BJ (cell line): ENCODE results near the gene AVEN. TPM values are rescaled to one million over a fixed set of nuclear protein-coding genes. Genes with fewer than 3 reads are reported as not detected.
"Not testable (repeated sequence)": the region's sequence is repeated elsewhere in the genome, so short reads cannot be mapped to it uniquely, and the experiment has no call there.

Experiments
- CTCF ChIA-PET: fragments of 350-600 bp; formaldehyde crosslinking; extraction: SDS; loops from one replicate; lab custom pipeline; 2021; ENCODE audit warnings: antibody characterized with exemption, inconsistent platforms; lab: Yijun Ruan, JAX
- POLR2A ChIA-PET: fragments of 300-600 bp; sonication (Branson Sonifier 250); formaldehyde crosslinking; extraction: SDS; loops from one replicate; lab custom pipeline; 2021; ENCODE audit warnings: antibody characterized with exemption; lab: Charles Lee
- DNase-seq: peaks from one replicate; pipeline ENCODE4 v3.0.0-alpha.2; 2011; ENCODE audit warnings: low read depth
- H3K27me3 ChIP-seq: 2 replicates; pipeline ENCODE4 v1.6.0; 2011; ENCODE audit warnings: low read length; ENCODE audit not compliant: control insufficient read depth, insufficient read depth
- H3K36me3 ChIP-seq: 2 replicates; pipeline ENCODE4 v1.5.1; 2011; ENCODE audit warnings: low read length; ENCODE audit not compliant: control insufficient read depth, insufficient read depth
- H3K4me3 ChIP-seq: 2 replicates; pipeline ENCODE4 v1.5.1; 2011; ENCODE audit warnings: low read depth, mild to moderate bottlenecking, control low read depth, low read length
- polyA plus RNA-seq: library from polyadenylated mRNA; depleted of rRNA; stranded (reverse); fragments of >200 nt; gene quantifications from 2 replicates; pipeline ENCODE4 v1.2.3, GENCODE V29; 2011
- TF ChIP-seq, protein P1 (sequence below): IDR thresholded peaks from 2 replicates; pipeline ENCODE4 v1.5.1; 2011; ENCODE audit warnings: low read depth, mild to moderate bottlenecking, control low read depth, inconsistent platforms, low read length, moderate library complexity; ENCODE audit not compliant: insufficient read depth

The AVEN gene
- polyA plus RNA-seq, 1 experiment: 17.6 TPM

GRCh38 chr15:34054081-34054707 lies 15.2 kb upstream of the AVEN start:
- ChIA-PET CTCF (no interaction called here), POLR2A (no interaction called here)
- H3K27me3 ChIP-seq: no peaks in the 10 kb centered on the region
- TF ChIP-seq, protein P1, sequence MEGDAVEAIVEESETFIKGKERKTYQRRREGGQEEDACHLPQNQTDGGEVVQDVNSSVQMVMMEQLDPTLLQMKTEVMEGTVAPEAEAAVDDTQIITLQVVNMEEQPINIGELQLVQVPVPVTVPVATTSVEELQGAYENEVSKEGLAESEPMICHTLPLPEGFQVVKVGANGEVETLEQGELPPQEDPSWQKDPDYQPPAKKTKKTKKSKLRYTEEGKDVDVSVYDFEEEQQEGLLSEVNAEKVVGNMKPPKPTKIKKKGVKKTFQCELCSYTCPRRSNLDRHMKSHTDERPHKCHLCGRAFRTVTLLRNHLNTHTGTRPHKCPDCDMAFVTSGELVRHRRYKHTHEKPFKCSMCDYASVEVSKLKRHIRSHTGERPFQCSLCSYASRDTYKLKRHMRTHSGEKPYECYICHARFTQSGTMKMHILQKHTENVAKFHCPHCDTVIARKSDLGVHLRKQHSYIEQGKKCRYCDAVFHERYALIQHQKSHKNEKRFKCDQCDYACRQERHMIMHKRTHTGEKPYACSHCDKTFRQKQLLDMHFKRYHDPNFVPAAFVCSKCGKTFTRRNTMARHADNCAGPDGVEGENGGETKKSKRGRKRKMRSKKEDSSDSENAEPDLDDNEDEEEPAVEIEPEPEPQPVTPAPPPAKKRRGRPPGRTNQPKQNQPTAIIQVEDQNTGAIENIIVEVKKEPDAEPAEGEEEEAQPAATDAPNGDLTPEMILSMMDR: no peak
- no peak overlapping the region for H3K4me3 ChIP-seq
- H3K36me3 ChIP-seq: no peaks in the 10 kb centered on the region
- no peak for DNase-seq

DNA sequence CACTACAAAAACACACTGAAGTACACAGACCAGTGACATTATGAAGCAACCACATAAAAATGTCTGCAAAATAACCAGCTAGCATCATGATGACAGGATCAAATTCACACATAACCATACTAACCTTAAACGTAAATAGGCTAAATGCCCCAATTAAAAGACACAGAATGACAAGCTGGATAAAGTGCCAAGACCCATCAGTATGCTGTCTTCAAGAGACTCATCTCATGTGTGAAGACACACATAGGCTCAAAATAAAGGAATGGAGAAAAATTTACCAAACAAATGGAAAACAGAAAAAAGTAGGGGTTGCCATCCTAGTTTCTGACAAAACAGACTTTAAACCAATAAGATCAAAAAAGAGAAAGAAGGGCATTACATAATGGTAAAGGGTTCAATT lies 11.4 kb upstream of the AVEN start:
- DNase-seq, POLR2A ChIA-PET, H3K4me3 ChIP-seq, H3K36me3 ChIP-seq, H3K27me3 ChIP-seq: not testable (repeated sequence)
- CTCF ChIA-PET: interaction anchor here (0.9 to 1.2 kb wide), 2 partner anchors 9 to 11 kb away, joined by 3 read pairs; no protein-coding TSS in a partner anchor

DNA sequence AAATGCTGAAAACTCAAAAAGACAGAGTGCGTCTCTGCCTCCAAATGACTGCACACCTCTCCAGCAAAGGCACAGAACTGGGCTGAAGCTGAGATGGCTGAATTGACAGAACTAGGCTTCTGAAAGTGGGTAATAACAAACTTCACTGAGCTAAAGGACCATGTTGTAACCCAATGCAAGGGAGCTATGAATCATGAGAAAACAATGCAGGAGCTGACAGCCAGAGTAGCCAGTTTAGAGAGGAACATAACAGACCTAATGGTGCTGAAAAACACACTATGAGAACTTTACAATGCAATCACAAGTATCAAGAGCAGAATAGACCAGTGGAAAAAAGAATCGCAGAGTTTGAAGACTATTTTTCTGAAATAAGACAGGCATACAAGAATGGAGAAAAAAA lies 10.1 kb upstream of the AVEN start:
- CTCF ChIA-PET: no interaction called here
- Histone ChIP-seq H3K27me3 (no peaks in the 10 kb centered on the region), H3K36me3 (no peaks in the 10 kb centered on the region), H3K4me3 (no peak overlapping the region)
- POLR2A ChIA-PET: interaction anchor here (0.6 kb wide), 1 partner anchor 11 kb away, joined by 4 read pairs; no protein-coding TSS in a partner anchor
- TF ChIP-seq, protein P1: no peak
- DNase-seq: no peak

DNA sequence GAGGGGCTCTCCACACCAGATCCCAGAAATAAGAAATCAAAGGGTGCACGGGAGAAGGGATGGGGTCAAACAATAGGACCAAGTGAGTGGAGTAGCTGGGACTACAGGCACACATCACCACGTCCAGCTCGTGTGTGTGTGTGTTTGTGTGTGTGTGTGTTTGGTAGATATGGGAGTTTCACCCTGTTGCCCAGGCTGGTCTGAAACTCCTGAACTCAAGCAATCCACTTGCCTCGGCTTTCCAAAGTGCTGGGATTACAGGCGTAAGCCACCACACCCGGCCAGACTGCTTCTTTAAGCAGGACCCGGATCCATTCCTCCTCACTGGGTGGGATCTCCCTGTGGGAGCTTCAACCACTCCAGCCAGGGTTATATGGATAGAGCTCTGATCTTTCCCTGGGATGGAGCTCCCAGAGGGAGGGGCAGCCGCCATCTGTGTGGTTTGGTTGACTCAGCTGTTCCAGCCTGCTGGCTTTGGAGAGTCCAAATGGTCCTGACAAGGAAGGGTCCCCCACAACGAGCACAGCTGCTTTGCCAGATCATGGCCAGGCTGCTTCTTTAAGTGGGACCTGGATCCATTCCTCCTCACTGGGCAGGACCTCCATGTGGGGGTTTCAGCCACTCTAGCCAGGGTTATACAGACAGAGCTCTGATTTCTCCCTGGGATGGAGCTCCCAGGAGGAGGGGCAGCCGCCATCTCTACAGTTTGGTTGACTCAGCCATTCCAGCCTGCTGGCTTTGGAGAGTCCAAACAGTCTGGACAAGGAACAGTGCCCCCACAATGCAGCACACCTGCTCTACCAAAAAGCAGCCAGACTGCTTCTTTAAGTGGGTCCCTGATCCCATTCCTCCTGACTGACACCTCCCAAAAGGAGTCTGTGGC lies 9.1 kb upstream of the AVEN start:
- H3K4me3 ChIP-seq: no peak overlapping the region

DNA sequence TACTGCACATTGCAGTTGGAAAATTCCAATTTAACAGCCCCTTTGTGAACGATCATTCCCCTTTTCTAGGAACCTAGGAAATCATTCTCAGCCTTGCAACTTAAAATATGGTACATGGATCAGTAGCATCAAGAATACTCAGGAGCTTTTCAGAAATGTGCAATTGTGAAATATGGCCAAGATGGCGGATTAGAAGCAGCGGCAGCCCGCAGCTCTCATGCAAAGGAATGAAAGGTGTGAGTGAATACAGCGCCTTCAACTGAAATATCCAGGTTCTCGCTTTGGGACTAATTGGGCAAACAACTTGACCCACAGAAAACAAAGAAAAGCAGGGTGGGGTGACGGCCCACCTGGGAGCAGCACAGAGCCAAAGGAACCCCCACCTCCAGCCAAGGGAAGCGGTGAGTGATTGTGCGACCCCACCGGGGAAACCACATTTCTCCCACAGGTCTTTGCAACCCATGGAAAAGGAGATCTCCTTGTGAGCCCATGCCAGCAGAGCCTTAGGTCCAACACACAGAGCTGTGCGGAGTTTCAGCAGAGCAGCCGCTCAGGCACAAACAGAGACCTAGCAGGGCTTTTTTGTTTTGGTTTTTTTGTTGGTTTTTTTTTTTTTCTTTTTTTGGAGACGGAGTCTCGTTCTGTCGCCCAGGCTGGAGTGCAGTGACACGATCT lies 7.6 kb upstream of the AVEN start:
- POLR2A ChIA-PET: no interaction called here
- H3K27me3 ChIP-seq: no peaks in the 10 kb centered on the region
- CTCF ChIA-PET: interaction anchor here (1.1 to 1.7 kb wide), 2 partner anchors 15 to 61 kb away, joined by 4 to 5 read pairs; no protein-coding TSS in a partner anchor
- H3K4me3 ChIP-seq: no peak overlapping the region
- DNase-seq: no peak
- TF ChIP-seq, protein P1: no peak
- H3K36me3 ChIP-seq: no peaks in the 10 kb centered on the region

More for the DNA sequence above, 9.1 kb upstream of the AVEN start:
- TF ChIP-seq, protein P1: no peak
- DNase-seq: no peak
- ChIA-PET POLR2A (no interaction called here), CTCF (interaction anchor here (1.7 kb wide), 1 partner anchor 13 kb away, joined by 4 read pairs; no protein-coding TSS in a partner anchor)
- Histone ChIP-seq H3K27me3 (no peaks in the 10 kb centered on the region), H3K36me3 (no peaks in the 10 kb centered on the region)
